Upper lobe of right lung (tissue), 1 donor: ENCODE measurements around the gene SIRT6. TPM values are rescaled to one million over a fixed set of nuclear protein-coding genes. Genes with fewer than 3 reads are reported as not detected.
A peak's percentile ranks its signal among the peaks of the same experiment; 100 is the strongest.
"Not testable (repeated sequence)": the region's sequence is repeated elsewhere in the genome, so short reads cannot be mapped to it uniquely, and the experiment has no call there.

Experiments used
- ATAC-seq: fragments of 200-7000 bp; cut with Tn5 transposase; one replicate; pipeline ENCODE4 v1.9.1; 2020; ENCODE audit warnings: mild to moderate bottlenecking, moderate library complexity
- DNase-seq: peaks from one replicate; pipeline ENCODE4 v3.0.0-alpha.2; 2020
- H3K27ac ChIP-seq: fragments of 200-600 bp; one replicate; pipeline ENCODE4 v1.8.0; 2022
- H3K27me3 ChIP-seq: fragments of 200-600 bp; one replicate; pipeline ENCODE4 v1.8.0; 2022; ENCODE audit warnings: mild to moderate bottlenecking
- H3K36me3 ChIP-seq: fragments of 200-600 bp; one replicate; pipeline ENCODE4 v1.8.0; 2022
- H3K4me1 ChIP-seq: fragments of 200-600 bp; one replicate; pipeline ENCODE4 v1.8.0; 2022
- H3K4me3 ChIP-seq: fragments of 200-600 bp; one replicate; pipeline ENCODE4 v1.8.0; 2022; ENCODE audit warnings: mild to moderate bottlenecking
- H3K9me3 ChIP-seq: fragments of 200-600 bp; one replicate; pipeline ENCODE4 v1.8.0; 2022
- intact Hi-C: fragments of 100-400 bp; cut with DNase I; formaldehyde crosslinking; loops from one replicate; pipeline ENCODE4 v1.11.0; 2022
- total RNA-seq: library from RNA; stranded (reverse); fragmentation: NEBNext Ultra II Directional; extraction: Animal tissue kit (Norgen Biotek cat#: 25700); gene quantifications from one replicate; pipeline ENCODE4 v1.2.1, GENCODE V29; 2021
- TF ChIP-seq, protein P1 (sequence below): fragments of 200-600 bp; IDR thresholded peaks from one replicate; pipeline ENCODE4 v1.8.0; 2022; ENCODE audit warnings: antibody characterized with exemption
- donor health status: DM: no; HTN: yes; CAD: no; lungs with severe emphysema.

The SIRT6 gene
- total RNA-seq, 1 donor from 2014 or later, result 20.3 TPM

DNA sequence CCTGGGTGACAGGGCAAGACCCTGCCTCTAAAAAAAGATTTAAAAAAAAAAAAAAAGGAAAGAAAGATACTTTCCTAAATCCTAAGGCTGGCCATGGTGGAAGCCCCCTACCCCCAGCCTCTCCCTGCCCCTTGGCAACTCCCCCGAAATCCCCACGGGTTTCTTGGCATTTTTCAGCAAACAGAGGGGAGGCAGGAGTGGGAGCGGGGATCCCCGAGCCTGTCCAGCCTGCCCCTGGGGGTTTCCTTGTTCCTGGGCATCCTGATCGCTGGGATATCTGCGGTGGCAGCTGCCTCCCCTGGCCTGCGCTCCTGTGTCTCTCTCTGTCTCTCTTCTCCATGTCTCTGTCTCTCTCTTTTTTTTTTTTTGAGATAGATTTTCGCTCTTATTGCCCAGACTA is 43.5 kb upstream of the SIRT6 start:
- ATAC-seq, result no peak

DNA sequence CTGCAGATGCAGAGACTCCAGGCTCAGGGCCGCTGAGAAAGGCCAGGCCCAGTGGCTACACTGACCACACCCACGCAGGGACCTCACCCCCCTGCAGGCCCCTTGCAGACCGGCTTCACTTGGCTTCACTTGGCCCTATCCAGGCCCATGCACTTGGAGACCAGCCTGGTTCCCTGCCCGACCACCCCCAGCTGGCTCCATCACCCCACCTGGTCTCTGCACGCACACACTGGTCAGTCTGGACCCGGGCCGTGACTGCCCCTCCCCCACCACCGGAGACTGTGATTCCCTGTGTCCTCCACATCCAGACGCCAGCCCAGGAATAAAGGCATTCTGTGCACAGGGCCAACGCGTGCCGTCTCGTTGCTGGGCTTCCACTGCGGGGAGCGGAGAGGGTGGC is 42.1 kb upstream of the SIRT6 start:
- ATAC-seq, result peak; percentile 12
- Histone ChIP-seq H3K27ac (no peak overlapping the region), H3K4me3 (no peak overlapping the region), H3K4me1 (peaks cover 5% of the 10 kb centered on the region), H3K27me3 (peaks cover 14% of the 10 kb centered on the region), H3K9me3 (no peaks in the 10 kb centered on the region), H3K36me3 (no peaks in the 10 kb centered on the region)
- no peak for DNase-seq
- TF ChIP-seq, protein P1, sequence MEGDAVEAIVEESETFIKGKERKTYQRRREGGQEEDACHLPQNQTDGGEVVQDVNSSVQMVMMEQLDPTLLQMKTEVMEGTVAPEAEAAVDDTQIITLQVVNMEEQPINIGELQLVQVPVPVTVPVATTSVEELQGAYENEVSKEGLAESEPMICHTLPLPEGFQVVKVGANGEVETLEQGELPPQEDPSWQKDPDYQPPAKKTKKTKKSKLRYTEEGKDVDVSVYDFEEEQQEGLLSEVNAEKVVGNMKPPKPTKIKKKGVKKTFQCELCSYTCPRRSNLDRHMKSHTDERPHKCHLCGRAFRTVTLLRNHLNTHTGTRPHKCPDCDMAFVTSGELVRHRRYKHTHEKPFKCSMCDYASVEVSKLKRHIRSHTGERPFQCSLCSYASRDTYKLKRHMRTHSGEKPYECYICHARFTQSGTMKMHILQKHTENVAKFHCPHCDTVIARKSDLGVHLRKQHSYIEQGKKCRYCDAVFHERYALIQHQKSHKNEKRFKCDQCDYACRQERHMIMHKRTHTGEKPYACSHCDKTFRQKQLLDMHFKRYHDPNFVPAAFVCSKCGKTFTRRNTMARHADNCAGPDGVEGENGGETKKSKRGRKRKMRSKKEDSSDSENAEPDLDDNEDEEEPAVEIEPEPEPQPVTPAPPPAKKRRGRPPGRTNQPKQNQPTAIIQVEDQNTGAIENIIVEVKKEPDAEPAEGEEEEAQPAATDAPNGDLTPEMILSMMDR, result no peak
- intact Hi-C loops, result no loop called here

More for the DNA sequence above, 43.5 kb upstream of the SIRT6 start:
- Histone ChIP-seq H3K27me3 (peaks cover 27% of the 10 kb centered on the region), H3K4me3 (no peak overlapping the region), H3K27ac (no peak overlapping the region), H3K36me3 (no peaks in the 10 kb centered on the region), H3K4me1 (peaks cover 5% of the 10 kb centered on the region), H3K9me3 (no peaks in the 10 kb centered on the region)
- TF ChIP-seq, protein P1, result no peak
- no peak for DNase-seq
- intact Hi-C loops, result no loop called here

DNA sequence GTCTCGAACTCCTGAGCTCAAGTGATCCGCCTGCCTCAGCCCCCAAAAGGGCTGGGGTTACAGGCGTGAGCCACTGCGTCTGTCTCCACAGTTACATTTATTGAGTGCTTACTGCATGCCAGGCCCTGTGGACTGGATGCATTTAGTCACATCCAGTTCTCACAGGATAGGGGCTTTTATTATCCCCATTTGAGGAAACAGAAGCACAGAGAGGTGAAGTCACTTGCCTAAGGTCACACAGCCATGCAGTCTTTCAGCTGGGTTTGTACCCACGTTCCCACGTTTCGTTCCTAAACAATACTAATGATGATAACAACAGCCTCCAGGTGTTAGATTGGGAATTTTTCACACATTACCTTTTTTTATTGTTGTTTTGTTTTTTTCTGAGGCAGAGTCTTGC is 37.8 kb upstream of the SIRT6 start:
- TF ChIP-seq, protein P1, result no peak
- DNase-seq (no peak), ATAC-seq (no peak)
- Histone ChIP-seq H3K9me3 (no peaks in the 10 kb centered on the region), H3K4me3 (no peak overlapping the region), H3K4me1 (no peaks in the 10 kb centered on the region), H3K27ac (no peak overlapping the region), H3K27me3 (no peaks in the 10 kb centered on the region), H3K36me3 (no peaks in the 10 kb centered on the region)
- intact Hi-C loops, result no loop called here

DNA sequence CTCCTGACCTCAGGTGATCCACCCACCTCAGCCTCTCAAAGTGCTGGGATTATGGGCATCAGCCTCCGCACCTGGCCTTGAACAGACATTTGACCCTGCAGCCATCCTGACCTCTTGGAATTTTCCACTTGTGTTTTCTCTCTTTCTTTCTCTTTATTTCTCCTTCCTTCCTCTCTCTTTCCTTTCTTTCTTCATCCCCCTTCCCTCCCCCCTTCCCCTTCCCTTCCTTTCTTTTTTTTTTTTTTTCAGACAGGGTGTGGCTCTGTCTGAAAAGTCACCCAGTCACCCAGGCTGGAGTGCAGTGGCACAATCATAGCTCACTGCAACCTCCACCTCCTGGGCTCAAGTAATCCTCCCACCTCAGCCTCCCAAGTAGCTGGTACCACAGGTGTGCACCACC is 36.2 kb upstream of the SIRT6 start:
- H3K27me3 ChIP-seq, intact Hi-C loops, H3K9me3 ChIP-seq, H3K27ac ChIP-seq, H3K4me1 ChIP-seq, DNase-seq, H3K4me3 ChIP-seq, ATAC-seq, H3K36me3 ChIP-seq: not testable (repeated sequence)

DNA sequence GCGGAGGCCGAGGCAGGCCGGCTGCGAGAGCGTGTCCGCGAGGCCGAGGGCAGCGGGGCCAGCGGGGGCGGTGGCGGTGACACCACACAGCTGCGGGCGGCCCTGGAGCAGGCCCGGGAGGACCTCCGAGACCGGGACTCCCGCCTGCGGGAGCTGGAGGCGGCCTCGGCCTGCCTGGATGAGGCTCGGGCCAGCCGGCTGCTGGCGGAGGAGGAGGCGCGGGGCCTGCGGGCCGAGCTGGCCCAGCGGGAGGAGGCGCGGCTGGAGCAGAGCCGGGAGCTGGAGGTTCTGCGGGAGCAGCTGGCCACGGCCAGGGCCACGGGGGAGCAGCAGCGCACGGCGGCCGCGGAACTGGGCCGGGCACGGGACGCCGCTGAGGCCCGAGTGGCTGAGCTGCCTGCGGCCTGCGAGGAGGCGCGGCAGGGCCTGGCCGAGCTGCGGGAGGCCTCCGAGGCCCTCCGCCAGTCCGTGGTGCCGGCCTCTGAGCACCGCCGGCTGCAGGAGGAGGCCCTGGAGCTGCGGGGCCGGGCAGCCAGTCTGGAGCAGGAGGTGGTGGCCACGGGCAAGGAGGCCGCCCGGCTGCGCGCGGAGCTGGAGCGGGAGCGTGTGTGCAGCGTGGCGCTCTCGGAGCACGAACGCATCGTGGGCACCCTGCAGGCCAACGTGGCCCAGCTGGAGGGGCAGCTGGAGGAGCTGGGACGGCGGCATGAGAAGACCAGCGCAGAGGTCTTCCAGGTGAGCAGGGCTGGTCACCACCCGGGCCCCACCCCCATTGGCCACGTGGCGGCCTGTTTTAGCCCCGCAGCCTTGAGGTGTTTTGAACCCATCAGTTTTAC is 35.3 kb upstream of the SIRT6 start:
- Histone ChIP-seq H3K9me3 (no peaks in the 10 kb centered on the region), H3K36me3 (no peaks in the 10 kb centered on the region), H3K27ac (no peak overlapping the region), H3K27me3 (no peaks in the 10 kb centered on the region), H3K4me1 (no peaks in the 10 kb centered on the region), H3K4me3 (no peak overlapping the region)
- ATAC-seq, result peak; percentile 28
- no peak for DNase-seq
- TF ChIP-seq, protein P1, result no peak
- intact Hi-C loops, result no loop called here

DNA sequence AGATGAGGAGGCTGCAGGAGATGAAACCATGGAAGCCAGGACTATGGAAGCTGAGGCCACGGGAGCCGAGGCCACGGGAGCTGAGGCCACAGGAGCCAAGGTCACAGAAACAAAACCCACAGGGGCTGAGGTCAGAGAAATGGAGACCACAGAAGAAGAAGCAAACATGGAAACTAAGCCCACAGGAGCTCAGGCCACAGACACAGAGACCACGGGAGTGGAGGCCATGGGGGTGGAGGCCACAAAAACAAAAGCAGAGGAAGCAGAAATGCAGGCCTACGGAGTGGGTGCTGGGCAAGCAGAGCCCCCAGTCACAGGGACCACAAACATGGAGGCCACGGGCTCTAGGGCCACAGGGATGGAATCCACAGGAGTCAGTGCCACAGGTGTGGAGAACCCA is 34.5 kb upstream of the SIRT6 start:
- peak; percentile 14 for ATAC-seq
- intact Hi-C loops, result no loop called here
- Histone ChIP-seq H3K4me3 (no peak overlapping the region), H3K4me1 (no peaks in the 10 kb centered on the region), H3K27ac (no peak overlapping the region), H3K27me3 (no peaks in the 10 kb centered on the region), H3K9me3 (no peaks in the 10 kb centered on the region), H3K36me3 (no peaks in the 10 kb centered on the region)
- DNase-seq, result no peak
- TF ChIP-seq, protein P1, result no peak
